GM23338 (cell line): Measurements from ENCODE around the gene RNF182.

ENCODE experiments used
- CREB1 ChIP-seq: fragments of 250-450 bp; sonication (Bioruptor Pico); IDR thresholded peaks from 2 replicates; pipeline ENCODE4 v1.5.0; 2020; ENCODE audit warnings: low read depth, mild to moderate bottlenecking, moderate library complexity
- CTCF ChIP-seq, 2 experiments: fragments of 200-600 bp in 1 of 2; sonication (generic) in 1 of 2; conservative IDR thresholded peaks; 2 replicates each; pipeline versions ENCODE4 v1.5.1 to v1.6.1; 2016 to 2017; ENCODE audit warnings: antibody characterized with exemption in 2 of 2, low read depth in 2 of 2, mild to moderate bottlenecking in 2 of 2, moderate library complexity in 1 of 2
- EZH2 ChIP-seq: fragments of 200-600 bp; sonication (generic); IDR thresholded peaks from one replicate; pipeline ENCODE4 v1.8.0; 2017; ENCODE audit warnings: antibody characterized with exemption, mild to moderate bottlenecking, low read depth; ENCODE audit not compliant: unreplicated experiment
- EZH2phosphoT487 ChIP-seq: fragments of 200-600 bp; sonication (generic); IDR thresholded peaks from one replicate; pipeline ENCODE4 v1.8.1; 2018; ENCODE audit warnings: antibody characterized with exemption; ENCODE audit not compliant: unreplicated experiment
- JUNB ChIP-seq: IDR thresholded peaks from one replicate; pipeline ENCODE4 v1.6.1; 2016; ENCODE audit warnings: antibody characterized with exemption; ENCODE audit not compliant: unreplicated experiment
- POLR2AphosphoS5 ChIP-seq: IDR thresholded peaks from 2 replicates; pipeline ENCODE4 v1.6.1; 2016; ENCODE audit warnings: antibody characterized with exemption, low read depth
- STAT1 ChIP-seq: IDR thresholded peaks from one replicate; pipeline ENCODE4 v1.6.1; 2016; ENCODE audit warnings: antibody characterized with exemption; ENCODE audit not compliant: unreplicated experiment
- ZNF114 ChIP-seq: fragments of 250-450 bp; sonication (Bioruptor Pico); IDR thresholded peaks from 2 replicates; pipeline ENCODE4 v1.5.0; 2020; ENCODE audit warnings: mild to moderate bottlenecking, moderate library complexity
- TF ChIP-seq, protein P1 (sequence below): IDR thresholded peaks from one replicate; pipeline ENCODE4 v1.6.1; 2018; ENCODE audit warnings: antibody characterized with exemption; ENCODE audit not compliant: unreplicated experiment

GRCh38 chr6:14000901-14001300 lies 76.1 kb downstream of the RNF182 start:
- TF ChIP-seq, protein P1, sequence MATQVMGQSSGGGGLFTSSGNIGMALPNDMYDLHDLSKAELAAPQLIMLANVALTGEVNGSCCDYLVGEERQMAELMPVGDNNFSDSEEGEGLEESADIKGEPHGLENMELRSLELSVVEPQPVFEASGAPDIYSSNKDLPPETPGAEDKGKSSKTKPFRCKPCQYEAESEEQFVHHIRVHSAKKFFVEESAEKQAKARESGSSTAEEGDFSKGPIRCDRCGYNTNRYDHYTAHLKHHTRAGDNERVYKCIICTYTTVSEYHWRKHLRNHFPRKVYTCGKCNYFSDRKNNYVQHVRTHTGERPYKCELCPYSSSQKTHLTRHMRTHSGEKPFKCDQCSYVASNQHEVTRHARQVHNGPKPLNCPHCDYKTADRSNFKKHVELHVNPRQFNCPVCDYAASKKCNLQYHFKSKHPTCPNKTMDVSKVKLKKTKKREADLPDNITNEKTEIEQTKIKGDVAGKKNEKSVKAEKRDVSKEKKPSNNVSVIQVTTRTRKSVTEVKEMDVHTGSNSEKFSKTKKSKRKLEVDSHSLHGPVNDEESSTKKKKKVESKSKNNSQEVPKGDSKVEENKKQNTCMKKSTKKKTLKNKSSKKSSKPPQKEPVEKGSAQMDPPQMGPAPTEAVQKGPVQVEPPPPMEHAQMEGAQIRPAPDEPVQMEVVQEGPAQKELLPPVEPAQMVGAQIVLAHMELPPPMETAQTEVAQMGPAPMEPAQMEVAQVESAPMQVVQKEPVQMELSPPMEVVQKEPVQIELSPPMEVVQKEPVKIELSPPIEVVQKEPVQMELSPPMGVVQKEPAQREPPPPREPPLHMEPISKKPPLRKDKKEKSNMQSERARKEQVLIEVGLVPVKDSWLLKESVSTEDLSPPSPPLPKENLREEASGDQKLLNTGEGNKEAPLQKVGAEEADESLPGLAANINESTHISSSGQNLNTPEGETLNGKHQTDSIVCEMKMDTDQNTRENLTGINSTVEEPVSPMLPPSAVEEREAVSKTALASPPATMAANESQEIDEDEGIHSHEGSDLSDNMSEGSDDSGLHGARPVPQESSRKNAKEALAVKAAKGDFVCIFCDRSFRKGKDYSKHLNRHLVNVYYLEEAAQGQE, result no peak
- TF ChIP-seq EZH2phosphoT487 (no peak), EZH2 (no peak), CTCF (conservative IDR thresholded peaks at IDR 0.05; ENCODE audit: low read depth in 2 of 2) (no peak), STAT1 (no peak), ZNF114 (no peak), POLR2AphosphoS5 (no peak), JUNB (no peak), CREB1 (no peak)
